ENCODE data around the gene LSAMP.
"Not testable (repeated sequence)": the region's sequence is repeated elsewhere in the genome, so short reads cannot be mapped to it uniquely, and the experiment has no call there.

The LSAMP gene

DNA sequence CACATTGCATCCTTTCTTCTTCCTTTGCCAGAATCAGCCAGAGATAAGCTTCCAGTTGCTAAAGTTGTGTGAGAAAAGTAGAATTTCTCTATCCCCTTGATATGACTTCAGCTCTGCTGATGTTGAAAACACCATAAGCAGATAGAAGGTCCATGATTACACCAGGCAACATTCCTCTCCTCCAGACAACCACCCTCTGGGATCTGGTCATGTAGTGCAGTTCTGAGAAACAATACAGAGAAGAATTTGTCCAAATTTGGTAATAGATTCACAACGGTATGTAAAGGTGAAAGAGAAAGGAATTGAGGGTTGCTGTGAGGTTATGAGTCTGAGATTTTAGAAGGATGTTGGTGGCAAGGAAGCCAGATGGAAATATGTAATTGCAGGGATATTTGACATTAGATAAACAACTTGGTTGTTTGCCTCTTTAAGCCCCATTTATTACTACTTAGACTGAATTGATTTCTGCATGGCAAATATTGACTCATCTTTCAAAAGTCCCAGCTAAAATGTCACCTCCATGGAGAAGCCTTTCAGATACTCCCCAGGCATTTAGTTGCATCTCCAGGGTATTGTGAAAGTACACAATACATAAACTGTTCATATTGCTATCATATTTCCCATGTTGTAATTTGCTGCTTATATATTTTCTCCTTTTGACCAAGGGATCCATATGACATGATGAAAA lies 687.1 kb downstream of the LSAMP start:
- DNase-seq (ENCODE audit: low read depth in 2 of 2), result no peak

DNA sequence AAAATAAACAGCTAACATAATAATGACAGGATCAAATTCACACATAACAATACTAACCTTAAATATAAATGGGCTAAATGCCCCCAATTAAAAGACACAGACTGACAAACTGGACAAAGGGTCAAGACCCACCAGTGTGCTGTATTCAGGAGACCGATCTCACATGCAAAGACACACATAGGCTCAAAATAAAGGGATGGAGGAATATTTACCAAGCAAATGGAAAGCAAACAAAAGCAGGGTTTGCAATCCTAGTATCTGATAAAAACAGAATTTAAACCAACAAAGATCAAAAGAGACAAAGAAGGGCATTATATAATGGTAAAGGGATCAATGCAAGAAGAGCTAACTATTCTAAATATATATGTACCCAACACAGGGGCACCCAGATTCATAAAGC lies 692.3 kb downstream of the LSAMP start:
- DNase-seq (ENCODE audit: low read depth in 2 of 2), result not testable (repeated sequence)
